ENCODE data around the gene GLE1. TPM values are rescaled to one million over a fixed set of nuclear protein-coding genes. Genes with fewer than 3 reads are reported as not detected.

Gene GLE1
- total and polyA plus RNA-seq, 2 donors (not counting 1 experiment from before 2014, with no cell fraction given), result 14.7 to 23.6 TPM

- Histone ChIP-seq H3K27ac (ENCODE audit: insufficient read depth, low read length) (no peak overlapping the region), H3K36me3 (ENCODE audit: control insufficient read depth, insufficient read depth, low read length) (peaks cover 12% of the 10 kb centered on the region), H4K20me1 (ENCODE audit: control insufficient read depth, extremely low read depth, insufficient read depth, low read length) (peaks cover 2% of the 10 kb centered on the region)
These were observed 64.1 kb downstream of the GLE1 start for GRCh38 chr9:128568470-128569078.

GRCh38 chr9:128575469-128575868 lies 71.0 kb downstream of the GLE1 start:
- peak; percentile 52 to 60 for DNase-seq (ENCODE audit: low read depth in 2 of 2)

More at GRCh38 chr9:128568470-128569078, 64.1 kb downstream of the GLE1 start:
- no peaks in the 10 kb centered on the region for H3K9me3 ChIP-seq (ENCODE audit: control insufficient read depth, insufficient read depth, low read depth, low read length)
- DNase-seq (ENCODE audit: low read depth in 2 of 2), result peak; percentile 13 to 31
- no peaks in the 10 kb centered on the region for H3K27me3 ChIP-seq (ENCODE audit: control insufficient read depth, insufficient read depth, low read length)
- TF ChIP-seq EZH2 (IDR thresholded peaks at IDR 0.05; ENCODE audit: low read length, missing control alignments) (no peak), CTCF (conservative IDR thresholded peaks at IDR 0.05 in 1 of 2, IDR thresholded peaks at IDR 0.05 in 1 of 2; ENCODE audit: low read depth in 1 of 2, low read length in 2 of 2) (no peak)
- no peak overlapping the region for H3K4me2 ChIP-seq (ENCODE audit: extremely low read depth, insufficient read depth, low read length)
- H3K4me1 ChIP-seq (ENCODE audit: control insufficient read depth, extremely low read depth, insufficient read depth, low read length), result no peaks in the 10 kb centered on the region
- H3K4me3 ChIP-seq (replicated peaks in 1 of 4; ENCODE audit: control extremely low read depth in 1 of 4, insufficient read depth in 1 of 4, low read depth in 3 of 4, low read length in 4 of 4), result no peak overlapping the region
- H2AFZ ChIP-seq (ENCODE audit: low read length), result no peak overlapping the region
- no peak overlapping the region for H3K9ac ChIP-seq (ENCODE audit: insufficient read depth, low read length)
- peaks cover 58% of the 10 kb centered on the region for H3K79me2 ChIP-seq (ENCODE audit: control insufficient read depth, insufficient read depth, low read length)

GRCh38 chr9:128575916-128576315 lies 71.4 kb downstream of the GLE1 start:
- H3K4me1 ChIP-seq (ENCODE audit: control insufficient read depth, extremely low read depth, insufficient read depth, low read length), result no peaks in the 10 kb centered on the region
- no peak overlapping the region for H2AFZ ChIP-seq (ENCODE audit: low read length)
- no peak overlapping the region for H3K27ac ChIP-seq (ENCODE audit: insufficient read depth, low read length)
- H3K27me3 ChIP-seq (ENCODE audit: control insufficient read depth, insufficient read depth, low read length), result no peaks in the 10 kb centered on the region
- no peaks in the 10 kb centered on the region for H3K9me3 ChIP-seq (ENCODE audit: control insufficient read depth, insufficient read depth, low read depth, low read length)
- no peaks in the 10 kb centered on the region for H4K20me1 ChIP-seq (ENCODE audit: control insufficient read depth, extremely low read depth, insufficient read depth, low read length)
- H3K4me3 ChIP-seq (replicated peaks in 1 of 4; ENCODE audit: control extremely low read depth in 1 of 4, insufficient read depth in 1 of 4, low read depth in 3 of 4, low read length in 4 of 4), result no peak overlapping the region
- peaks cover 18% of the 10 kb centered on the region for H3K79me2 ChIP-seq (ENCODE audit: control insufficient read depth, insufficient read depth, low read length)
- H3K4me2 ChIP-seq (ENCODE audit: extremely low read depth, insufficient read depth, low read length), result no peak overlapping the region
- no peak for TF ChIP-seq EZH2 (IDR thresholded peaks at IDR 0.05; ENCODE audit: low read length, missing control alignments)
- no peak for TF ChIP-seq CTCF (conservative IDR thresholded peaks at IDR 0.05 in 1 of 2, IDR thresholded peaks at IDR 0.05 in 1 of 2; ENCODE audit: low read depth in 1 of 2, low read length in 2 of 2)
- peak in 1 of 2 donors; percentile 73 for DNase-seq (ENCODE audit: low read depth in 2 of 2)
- H3K36me3 ChIP-seq (ENCODE audit: control insufficient read depth, insufficient read depth, low read length), result peaks cover 36% of the 10 kb centered on the region
- no peak overlapping the region for H3K9ac ChIP-seq (ENCODE audit: insufficient read depth, low read length)

More at GRCh38 chr9:128575469-128575868, 71.0 kb downstream of the GLE1 start:
- Histone ChIP-seq H4K20me1 (ENCODE audit: control insufficient read depth, extremely low read depth, insufficient read depth, low read length) (no peaks in the 10 kb centered on the region), H2AFZ (ENCODE audit: low read length) (no peak overlapping the region), H3K4me2 (ENCODE audit: extremely low read depth, insufficient read depth, low read length) (no peak overlapping the region), H3K9me3 (ENCODE audit: control insufficient read depth, insufficient read depth, low read depth, low read length) (no peaks in the 10 kb centered on the region), H3K36me3 (ENCODE audit: control insufficient read depth, insufficient read depth, low read length) (peaks cover 32% of the 10 kb centered on the region), H3K4me1 (ENCODE audit: control insufficient read depth, extremely low read depth, insufficient read depth, low read length) (no peaks in the 10 kb centered on the region), H3K4me3 (replicated peaks in 1 of 4; ENCODE audit: control extremely low read depth in 1 of 4, insufficient read depth in 1 of 4, low read depth in 3 of 4, low read length in 4 of 4) (no peak overlapping the region), H3K9ac (ENCODE audit: insufficient read depth, low read length) (no peak overlapping the region), H3K27me3 (ENCODE audit: control insufficient read depth, insufficient read depth, low read length) (no peaks in the 10 kb centered on the region), H3K79me2 (ENCODE audit: control insufficient read depth, insufficient read depth, low read length) (peaks cover 21% of the 10 kb centered on the region), H3K27ac (ENCODE audit: insufficient read depth, low read length) (no peak overlapping the region)
- TF ChIP-seq CTCF (conservative IDR thresholded peaks at IDR 0.05 in 1 of 2, IDR thresholded peaks at IDR 0.05 in 1 of 2; ENCODE audit: low read depth in 1 of 2, low read length in 2 of 2), result no peak
- no peak for TF ChIP-seq EZH2 (IDR thresholded peaks at IDR 0.05; ENCODE audit: low read length, missing control alignments)
